Measurements from ENCODE around the gene LIMA1. TPM values are rescaled to one million over a fixed set of nuclear protein-coding genes. Genes with fewer than 3 reads are reported as not detected.
"Not testable (repeated sequence)": the region's sequence is repeated elsewhere in the genome, so short reads cannot be mapped to it uniquely, and the experiment has no call there.

LIMA1 gene
- total and polyA plus RNA-seq, 3 experiments from 2014 or later: 13.1 to 103 (median 95.4) TPM

GRCh38 chr12:50279501-50279900 is 3.8 kb downstream of the LIMA1 start:
- DNase-seq: no peak
- Mint-ChIP-seq H3K27me3 (peaks cover 0 to 2% of the 10 kb centered on the region in 2 donors), H3K4me3 (no peak overlapping the region), H3K4me1 (peaks cover 20 to 22% (median 21%) of the 10 kb centered on the region in 3 donors), H3K36me3 (peaks cover 0 to 2% (median 0%) of the 10 kb centered on the region in 3 donors), H3K27ac (no peak overlapping the region), H3K9me3 (no peaks in the 10 kb centered on the region)
- Histone ChIP-seq H3K9me3 (ENCODE audit: low read length) (no peaks in the 10 kb centered on the region), H3K27me3 (ENCODE audit: insufficient read depth, low read length, poor library complexity, severe bottlenecking) (no peaks in the 10 kb centered on the region), H3K4me3 (ENCODE audit: low read length) (no peak overlapping the region), H3K36me3 (ENCODE audit: insufficient read depth, low read length) (no peaks in the 10 kb centered on the region), H3K27ac (ENCODE audit: low read depth, low read length) (no peak overlapping the region), H3K4me1 (ENCODE audit: insufficient read depth, low read length) (peaks cover 17% of the 10 kb centered on the region)
- CTCF ChIA-PET: no interaction called here
- POLR2A ChIA-PET: no interaction called here

GRCh38 chr12:50276912-50277671 is 6.2 kb downstream of the LIMA1 start:
- Mint-ChIP-seq H3K9me3 (no peaks in the 10 kb centered on the region), H3K4me1 (peaks cover 5 to 8% (median 5%) of the 10 kb centered on the region in 3 donors), H3K27ac (peak overlapping the region in 1 of 8 donors; percentile 9), H3K4me3 (no peak overlapping the region), H3K36me3 (no peaks in the 10 kb centered on the region), H3K27me3 (peaks cover 0 to 2% of the 10 kb centered on the region in 2 donors)
- ChIA-PET POLR2A (no interaction called here), CTCF (no interaction called here)
- DNase-seq: no peak
- Histone ChIP-seq H3K27me3 (ENCODE audit: insufficient read depth, low read length, poor library complexity, severe bottlenecking) (no peaks in the 10 kb centered on the region), H3K4me3 (ENCODE audit: low read length) (no peak overlapping the region), H3K9me3 (ENCODE audit: low read length) (no peaks in the 10 kb centered on the region), H3K27ac (ENCODE audit: low read depth, low read length) (no peak overlapping the region), H3K4me1 (ENCODE audit: insufficient read depth, low read length) (no peaks in the 10 kb centered on the region), H3K36me3 (ENCODE audit: insufficient read depth, low read length) (no peaks in the 10 kb centered on the region)

- Histone ChIP-seq H3K9me3 (ENCODE audit: low read length) (no peaks in the 10 kb centered on the region), H3K4me3 (ENCODE audit: low read length) (no peak overlapping the region), H3K27me3 (ENCODE audit: insufficient read depth, low read length, poor library complexity, severe bottlenecking) (no peaks in the 10 kb centered on the region), H3K27ac (ENCODE audit: low read depth, low read length) (no peak overlapping the region), H3K36me3 (ENCODE audit: insufficient read depth, low read length) (no peaks in the 10 kb centered on the region), H3K4me1 (ENCODE audit: insufficient read depth, low read length) (no peaks in the 10 kb centered on the region)
- CTCF ChIA-PET: no interaction called here
- POLR2A ChIA-PET: no interaction called here
- no peak for DNase-seq
- Mint-ChIP-seq H3K9me3 (no peaks in the 10 kb centered on the region), H3K27ac (peak overlapping the region in 1 of 8 donors; percentile 32), H3K4me1 (peaks cover 4 to 8% (median 5%) of the 10 kb centered on the region in 3 donors), H3K36me3 (no peaks in the 10 kb centered on the region), H3K4me3 (no peak overlapping the region), H3K27me3 (peaks cover 0 to 2% of the 10 kb centered on the region in 2 donors)
Observed at GRCh38 chr12:50276068-50276467, 7.3 kb downstream of the LIMA1 start.

DNA sequence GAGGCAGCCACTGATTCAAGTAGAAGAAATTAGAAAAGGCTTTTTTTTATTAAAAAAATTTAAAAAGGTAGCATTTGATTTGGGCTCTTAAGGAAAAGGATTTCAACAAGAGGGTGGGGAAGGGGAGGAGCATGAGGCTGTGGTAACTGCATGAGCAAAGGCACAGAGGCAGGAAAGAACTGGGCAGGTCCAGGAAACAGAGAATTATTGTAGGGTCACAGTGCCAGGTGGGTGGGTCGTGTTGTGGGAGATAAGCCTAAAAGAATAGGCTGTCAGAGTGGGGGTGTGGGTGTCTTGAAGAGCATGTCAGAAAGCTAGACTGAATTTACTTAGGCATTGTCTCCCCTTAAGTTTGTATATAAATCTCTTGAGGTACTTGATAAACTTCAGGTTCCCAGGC is 7.8 kb downstream of the LIMA1 start:
- peaks cover 0 to 2% of the 10 kb centered on the region in 2 donors for H3K27me3 Mint-ChIP-seq
- H3K9me3 ChIP-seq (ENCODE audit: low read length): no peaks in the 10 kb centered on the region
- no peaks in the 10 kb centered on the region for H3K36me3 ChIP-seq (ENCODE audit: insufficient read depth, low read length)
- no peaks in the 10 kb centered on the region for H3K4me1 ChIP-seq (ENCODE audit: insufficient read depth, low read length)
- peaks cover 4 to 8% (median 5%) of the 10 kb centered on the region in 3 donors for H3K4me1 Mint-ChIP-seq
- DNase-seq: no peak
- ChIA-PET CTCF (no interaction called here), POLR2A (no interaction called here)
- no peaks in the 10 kb centered on the region for H3K27me3 ChIP-seq (ENCODE audit: insufficient read depth, low read length, poor library complexity, severe bottlenecking)
- H3K4me3 Mint-ChIP-seq: no peak overlapping the region
- peak overlapping the region in 1 of 8 donors; percentile 35 for H3K27ac Mint-ChIP-seq
- no peaks in the 10 kb centered on the region for H3K36me3 Mint-ChIP-seq
- H3K27ac ChIP-seq (ENCODE audit: low read depth, low read length): no peak overlapping the region
- no peak overlapping the region for H3K4me3 ChIP-seq (ENCODE audit: low read length)
- no peaks in the 10 kb centered on the region for H3K9me3 Mint-ChIP-seq

DNA sequence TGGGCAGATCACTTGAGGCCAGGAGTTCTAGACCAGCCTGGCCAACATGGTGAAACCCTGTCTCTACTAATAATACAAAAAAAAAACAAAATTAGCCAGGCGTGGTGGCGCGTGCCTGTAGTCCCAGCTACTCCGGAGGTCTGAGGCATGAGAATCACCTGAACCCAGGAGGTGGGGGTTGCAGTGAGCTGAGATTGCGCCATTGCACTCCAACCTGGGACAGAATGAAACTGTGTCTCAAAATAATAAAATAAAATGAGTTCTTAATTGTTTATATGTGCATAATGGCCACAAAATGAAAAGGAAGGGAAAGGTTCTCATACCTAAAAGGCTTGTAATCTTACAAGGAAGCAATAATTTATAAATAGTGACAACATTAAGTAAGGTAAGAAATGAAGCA is 8.2 kb downstream of the LIMA1 start:
- H3K36me3 ChIP-seq (ENCODE audit: insufficient read depth, low read length); CTCF ChIA-PET; H3K4me3 ChIP-seq (ENCODE audit: low read length); POLR2A ChIA-PET; H3K27ac ChIP-seq (ENCODE audit: low read depth, low read length); H3K4me3 Mint-ChIP-seq; H3K36me3 Mint-ChIP-seq; H3K4me1 ChIP-seq (ENCODE audit: insufficient read depth, low read length); H3K27ac Mint-ChIP-seq; H3K9me3 Mint-ChIP-seq; H3K4me1 Mint-ChIP-seq; DNase-seq; H3K27me3 Mint-ChIP-seq; H3K9me3 ChIP-seq (ENCODE audit: low read length); H3K27me3 ChIP-seq (ENCODE audit: insufficient read depth, low read length, poor library complexity, severe bottlenecking): not testable (repeated sequence)

- H3K9me3 Mint-ChIP-seq: no peaks in the 10 kb centered on the region
- Histone ChIP-seq H3K36me3 (ENCODE audit: insufficient read depth, low read length) (no peaks in the 10 kb centered on the region), H3K9me3 (ENCODE audit: low read length) (no peaks in the 10 kb centered on the region), H3K27ac (ENCODE audit: low read depth, low read length) (peak overlapping the region; percentile 55), H3K4me3 (ENCODE audit: low read length) (no peak overlapping the region), H3K4me1 (ENCODE audit: insufficient read depth, low read length) (no peaks in the 10 kb centered on the region), H3K27me3 (ENCODE audit: insufficient read depth, low read length, poor library complexity, severe bottlenecking) (no peaks in the 10 kb centered on the region)
- H3K27ac Mint-ChIP-seq: no peak overlapping the region
- ChIA-PET CTCF (no interaction called here), POLR2A (no interaction called here)
- H3K27me3 Mint-ChIP-seq: peaks cover 0 to 2% of the 10 kb centered on the region in 2 donors
- H3K36me3 Mint-ChIP-seq: no peaks in the 10 kb centered on the region
- peaks cover 4 to 8% (median 5%) of the 10 kb centered on the region in 3 donors for H3K4me1 Mint-ChIP-seq
- H3K4me3 Mint-ChIP-seq: no peak overlapping the region
- DNase-seq: no peak
Observed at GRCh38 chr12:50271724-50272247, 11.5 kb downstream of the LIMA1 start.

DNA sequence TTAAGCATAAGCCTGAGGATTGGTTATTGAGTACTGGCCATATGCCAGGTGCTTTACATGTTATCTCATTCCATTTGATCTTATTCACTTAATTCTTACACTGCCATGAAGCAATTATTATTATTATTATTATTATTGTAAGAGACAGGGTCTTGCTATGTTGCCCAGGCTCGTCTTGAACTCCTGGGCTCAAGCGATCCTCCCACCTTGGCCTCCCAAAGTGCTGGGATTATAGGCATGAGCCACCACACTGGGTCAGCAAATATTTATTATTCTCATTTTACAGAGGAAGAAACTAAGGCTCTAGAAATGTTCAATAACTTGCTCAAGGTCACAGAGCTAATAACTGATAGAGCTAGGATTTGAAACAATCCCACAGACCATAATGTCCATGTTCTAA is 14.8 kb downstream of the LIMA1 start:
- no peak overlapping the region for H3K4me3 Mint-ChIP-seq
- no peaks in the 10 kb centered on the region for H3K9me3 ChIP-seq (ENCODE audit: low read length)
- no peaks in the 10 kb centered on the region for H3K4me1 ChIP-seq (ENCODE audit: insufficient read depth, low read length)
- H3K36me3 Mint-ChIP-seq: no peaks in the 10 kb centered on the region
- H3K9me3 Mint-ChIP-seq: no peaks in the 10 kb centered on the region
- H3K27me3 Mint-ChIP-seq: peaks cover 0 to 3% of the 10 kb centered on the region in 2 donors
- H3K36me3 ChIP-seq (ENCODE audit: insufficient read depth, low read length): no peaks in the 10 kb centered on the region
- no peak overlapping the region for H3K4me3 ChIP-seq (ENCODE audit: low read length)
- POLR2A ChIA-PET: no interaction called here
- H3K27me3 ChIP-seq (ENCODE audit: insufficient read depth, low read length, poor library complexity, severe bottlenecking): no peaks in the 10 kb centered on the region
- H3K4me1 Mint-ChIP-seq: no peaks in the 10 kb centered on the region
- H3K27ac Mint-ChIP-seq: no peak overlapping the region
- no peak for DNase-seq
- H3K27ac ChIP-seq (ENCODE audit: low read depth, low read length): no peak overlapping the region
- CTCF ChIA-PET: no interaction called here

DNA sequence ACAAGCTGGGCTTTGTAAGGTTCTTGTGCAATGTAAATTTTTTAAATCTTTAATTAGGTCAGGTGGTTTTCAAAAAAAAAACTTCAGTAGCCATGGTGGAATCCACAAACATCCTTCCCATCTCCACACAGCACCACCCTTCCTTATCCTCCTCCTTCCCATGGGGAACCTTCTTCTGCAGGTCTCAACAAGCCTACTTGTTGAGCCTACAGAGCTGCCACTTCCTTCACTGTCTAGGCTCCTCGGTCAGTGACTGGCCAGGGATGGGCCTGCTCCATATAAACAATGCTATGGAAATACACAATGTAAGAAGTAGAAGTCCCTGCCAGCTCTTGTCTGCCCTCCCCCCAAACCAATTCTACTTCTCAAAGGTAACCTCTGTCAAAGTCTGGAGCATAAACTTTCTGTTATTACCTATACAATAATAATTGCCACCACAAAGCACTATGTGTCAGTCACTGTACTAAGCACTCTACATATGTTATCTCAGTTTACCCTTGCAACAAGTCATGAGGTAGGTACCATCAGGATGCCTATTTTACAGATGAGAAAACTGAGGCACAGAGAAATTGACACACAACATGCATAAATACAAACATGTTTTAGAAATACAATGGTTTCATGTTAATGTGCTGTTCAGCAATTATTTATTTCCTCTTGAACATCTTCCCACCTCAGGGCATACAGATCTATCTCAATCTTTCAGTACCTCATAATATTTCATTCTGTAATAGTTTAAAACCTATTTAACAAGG is 17.4 kb downstream of the LIMA1 start:
- no peak overlapping the region for H3K27ac ChIP-seq (ENCODE audit: low read depth, low read length)
- Mint-ChIP-seq H3K4me1 (no peaks in the 10 kb centered on the region), H3K4me3 (no peak overlapping the region), H3K36me3 (no peaks in the 10 kb centered on the region), H3K27me3 (peaks cover 0 to 3% of the 10 kb centered on the region in 2 donors), H3K9me3 (no peaks in the 10 kb centered on the region), H3K27ac (no peak overlapping the region)
- no peaks in the 10 kb centered on the region for H3K27me3 ChIP-seq (ENCODE audit: insufficient read depth, low read length, poor library complexity, severe bottlenecking)
- DNase-seq: no peak
- no peaks in the 10 kb centered on the region for H3K36me3 ChIP-seq (ENCODE audit: insufficient read depth, low read length)
- POLR2A ChIA-PET: no interaction called here
- no peaks in the 10 kb centered on the region for H3K9me3 ChIP-seq (ENCODE audit: low read length)
- no peaks in the 10 kb centered on the region for H3K4me1 ChIP-seq (ENCODE audit: insufficient read depth, low read length)
- no peak overlapping the region for H3K4me3 ChIP-seq (ENCODE audit: low read length)
- CTCF ChIA-PET: no interaction called here

Data from CD8-positive, alpha-beta memory T cell (primary cell).